Activated T-cell treated with anti-CD3 and anti-CD28 coated beads, Interleukin-2, amount 50 U/mL, for 48 hours (primary cell): ENCODE results near the gene METTL17.
"Not testable (repeated sequence)": the region's sequence is repeated elsewhere in the genome, so short reads cannot be mapped to it uniquely, and the experiment has no call there.

Experiments used
- DNase-seq, 2 experiments: peaks; one replicate each; pipeline ENCODE4 v3.0.0-alpha.2; 2020

The METTL17 gene, protein sequence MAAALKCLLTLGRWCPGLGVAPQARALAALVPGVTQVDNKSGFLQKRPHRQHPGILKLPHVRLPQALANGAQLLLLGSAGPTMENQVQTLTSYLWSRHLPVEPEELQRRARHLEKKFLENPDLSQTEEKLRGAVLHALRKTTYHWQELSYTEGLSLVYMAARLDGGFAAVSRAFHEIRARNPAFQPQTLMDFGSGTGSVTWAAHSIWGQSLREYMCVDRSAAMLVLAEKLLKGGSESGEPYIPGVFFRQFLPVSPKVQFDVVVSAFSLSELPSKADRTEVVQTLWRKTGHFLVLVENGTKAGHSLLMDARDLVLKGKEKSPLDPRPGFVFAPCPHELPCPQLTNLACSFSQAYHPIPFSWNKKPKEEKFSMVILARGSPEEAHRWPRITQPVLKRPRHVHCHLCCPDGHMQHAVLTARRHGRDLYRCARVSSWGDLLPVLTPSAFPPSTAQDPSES

DNA sequence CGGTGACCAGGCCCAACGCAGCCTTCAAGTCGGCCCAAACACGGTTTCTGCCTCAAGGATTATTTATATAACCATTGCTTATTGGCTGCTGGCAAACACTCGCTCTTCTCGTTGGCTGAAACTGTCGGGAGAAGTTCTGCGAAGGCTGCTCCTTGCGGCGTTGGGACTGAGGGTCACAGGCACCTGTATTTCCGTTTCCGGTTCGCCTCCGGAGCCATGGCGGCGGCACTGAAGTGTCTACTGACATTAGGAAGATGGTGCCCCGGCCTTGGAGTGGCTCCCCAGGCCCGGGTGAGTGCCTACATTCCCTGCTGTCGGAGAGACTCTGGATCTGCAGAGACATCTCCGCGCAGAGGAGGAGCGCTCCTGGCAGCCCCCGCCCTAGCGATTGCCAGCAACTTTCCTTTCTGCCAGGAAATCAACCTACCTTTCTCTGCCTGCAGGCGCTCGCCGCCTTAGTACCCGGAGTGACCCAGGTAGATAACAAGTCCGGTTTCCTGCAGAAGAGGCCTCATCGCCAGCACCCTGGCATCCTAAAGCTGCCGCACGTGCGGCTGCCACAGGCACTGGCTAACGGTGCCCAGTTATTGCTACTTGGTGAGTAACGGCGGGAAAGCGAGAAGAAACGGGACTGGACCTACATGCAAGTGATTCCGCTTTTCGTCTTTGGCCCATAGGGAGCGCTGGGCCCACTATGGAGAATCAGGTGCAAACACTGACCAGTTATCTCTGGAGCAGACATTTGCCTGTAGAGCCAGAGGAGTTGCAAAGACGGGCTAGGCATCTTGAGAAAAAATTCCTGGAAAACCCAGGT, at the start of gene METTL17:
METTL17 (plus strand) TSS at position 194 of the 814 bp plus-strand sequence; CDS start at position 217, 23 bp downstream.
- DNase-seq, result peak; percentile 89 to 91

GRCh38 chr14:20945146-20945545, 44.6 kb upstream of the METTL17 start:
- not testable (repeated sequence) for DNase-seq

DNA sequence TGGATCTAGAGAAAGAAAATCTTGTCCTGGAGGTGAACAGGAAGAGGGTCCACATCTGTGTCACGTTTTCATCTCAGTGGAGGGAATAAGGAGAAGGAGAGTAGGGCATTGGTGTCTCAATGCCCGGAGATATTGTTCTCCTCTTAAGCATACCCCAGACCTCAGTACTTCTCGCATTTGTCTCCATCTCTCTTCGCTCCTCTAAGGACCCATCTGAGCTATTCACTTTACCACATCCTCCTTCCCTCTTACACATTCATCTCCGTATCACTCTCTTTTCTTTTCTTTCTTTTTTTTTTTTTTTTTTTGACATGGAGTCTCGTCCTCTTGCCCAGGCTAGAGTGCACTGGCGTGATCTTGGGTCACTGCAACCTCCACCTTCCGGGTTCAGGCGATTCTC, 43.1 kb upstream of the METTL17 start:
- DNase-seq, result not testable (repeated sequence)

DNA sequence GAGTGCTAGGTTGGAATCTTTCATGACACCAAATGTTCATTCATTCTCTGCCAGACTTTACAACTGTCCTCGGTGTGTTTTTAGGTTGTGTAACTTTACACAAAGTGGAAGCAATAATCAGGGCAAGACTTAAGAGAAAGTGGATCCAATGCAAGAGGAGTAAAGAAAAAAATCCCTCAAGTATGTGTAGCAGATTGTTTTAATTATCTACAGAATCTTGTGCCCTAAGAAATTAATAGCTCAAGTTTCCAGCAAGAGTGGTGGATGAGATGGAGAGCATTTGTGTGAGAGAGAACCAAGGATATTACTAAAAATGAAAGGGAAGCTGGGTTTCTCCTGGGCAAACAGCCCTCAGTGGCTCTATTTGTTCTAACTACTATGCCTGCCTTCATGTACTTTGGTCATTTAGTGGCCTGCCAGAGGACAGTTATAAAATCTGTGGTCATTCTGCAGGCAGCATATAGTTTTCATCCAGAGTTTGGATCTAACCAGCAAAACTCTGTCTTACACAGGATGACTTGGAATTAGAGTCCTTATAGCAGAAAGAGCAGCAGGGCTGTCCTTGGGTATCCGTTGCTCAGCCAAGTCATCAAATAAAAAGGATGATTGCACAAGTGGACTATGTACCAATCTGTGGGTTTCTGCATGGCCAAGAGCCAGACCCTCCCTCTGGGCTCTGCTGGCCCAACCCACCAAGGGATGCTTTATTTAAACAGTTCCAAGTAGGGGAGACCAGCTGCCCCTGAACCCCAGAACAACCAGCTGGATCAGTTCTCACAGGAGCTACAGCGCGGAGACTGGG, 34.8 kb upstream of the METTL17 start, which contains the start of gene RNASE2:
RNASE2 (plus strand) TSS at position 752 of the 802 bp plus-strand sequence. CDS start 285 bp downstream, outside the sequence.
- not testable (repeated sequence) for DNase-seq

DNA sequence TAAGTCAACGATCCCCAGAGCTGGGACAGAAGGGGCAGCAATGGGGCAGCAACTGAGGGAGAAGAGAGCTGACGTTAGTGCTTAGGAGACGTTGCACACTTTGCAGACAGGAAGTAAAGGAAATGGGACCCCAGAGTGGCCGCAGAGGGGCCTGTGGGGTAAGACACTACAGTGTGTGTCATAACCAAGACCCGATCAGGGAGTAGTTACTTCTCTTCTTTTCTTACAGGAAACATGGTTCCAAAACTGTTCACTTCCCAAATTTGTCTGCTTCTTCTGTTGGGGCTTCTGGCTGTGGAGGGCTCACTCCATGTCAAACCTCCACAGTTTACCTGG, 34.3 kb upstream of the METTL17 start:
- not testable (repeated sequence) for DNase-seq

DNA sequence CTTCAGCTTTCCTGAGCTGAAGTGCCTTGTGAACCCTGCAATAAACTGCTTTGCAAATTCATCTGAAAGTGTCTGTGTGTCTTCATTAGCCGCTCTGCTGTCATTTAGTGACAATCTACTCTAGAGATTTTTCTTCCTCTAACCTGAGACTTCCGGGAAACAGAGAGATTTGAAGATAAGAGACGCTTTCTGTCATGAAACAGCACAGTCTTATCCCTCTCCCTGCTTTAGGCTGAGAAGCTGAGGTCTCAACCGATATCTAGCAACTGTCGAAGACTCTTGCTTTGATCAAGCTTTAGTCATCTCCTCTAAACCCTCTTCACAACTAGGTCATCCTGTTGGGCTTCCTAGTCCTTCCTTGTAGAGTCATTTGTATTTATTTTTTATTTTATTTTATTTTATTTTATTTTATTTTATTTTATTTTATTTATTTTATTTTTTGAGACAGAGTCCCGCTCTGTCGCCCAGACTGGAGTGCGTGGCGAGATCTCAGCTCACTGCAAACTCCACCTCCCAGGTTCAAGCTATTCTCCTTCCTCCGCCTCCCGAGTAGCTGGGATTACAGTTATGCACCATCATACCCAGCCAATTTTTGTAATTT, 33.3 kb upstream of the METTL17 start:
- no peak for DNase-seq

- DNase-seq, result not testable (repeated sequence)
Measured at GRCh38 chr14:20958946-20959345, 30.8 kb upstream of the METTL17 start.

GRCh38 chr14:20969336-20969735, 20.4 kb upstream of the METTL17 start:
- DNase-seq, result no peak

DNA sequence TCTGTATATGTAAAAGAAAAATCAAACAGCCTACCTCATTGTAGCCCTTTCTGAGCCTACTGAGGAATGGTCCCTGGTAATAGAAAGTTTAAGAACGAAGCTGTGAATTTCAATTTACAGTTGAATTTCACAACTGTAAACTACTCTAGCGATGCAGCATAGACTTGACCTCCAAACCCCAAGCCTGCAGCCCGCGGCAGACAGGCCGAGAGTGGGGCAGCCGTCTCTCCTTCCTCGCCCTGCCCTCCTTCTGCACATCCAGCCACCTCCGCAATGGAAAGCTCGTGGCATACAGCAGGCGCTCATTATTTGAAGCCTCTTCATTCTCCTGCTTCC, 19.2 kb upstream of the METTL17 start:
- DNase-seq, result no peak

GRCh38 chr14:20970983-20971704, 18.6 kb upstream of the METTL17 start:
- DNase-seq, result peak; percentile 89 to 91

DNA sequence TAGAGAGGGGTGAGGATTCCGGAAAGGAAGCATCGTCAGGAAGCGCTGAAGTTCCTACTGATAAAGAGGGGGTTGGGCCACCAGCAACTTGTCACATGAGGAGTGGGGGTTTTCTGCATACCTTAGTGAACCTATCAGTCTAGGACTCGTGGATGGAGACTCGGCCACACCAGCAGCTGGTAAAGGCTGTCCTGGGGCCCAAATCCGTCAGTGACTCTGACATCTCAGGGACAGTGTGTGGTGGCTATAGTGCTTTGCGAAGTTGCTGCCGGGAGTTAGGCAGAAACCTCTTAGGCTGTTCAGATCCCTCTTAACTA, 18.1 kb upstream of the METTL17 start:
- DNase-seq, result no peak

DNA sequence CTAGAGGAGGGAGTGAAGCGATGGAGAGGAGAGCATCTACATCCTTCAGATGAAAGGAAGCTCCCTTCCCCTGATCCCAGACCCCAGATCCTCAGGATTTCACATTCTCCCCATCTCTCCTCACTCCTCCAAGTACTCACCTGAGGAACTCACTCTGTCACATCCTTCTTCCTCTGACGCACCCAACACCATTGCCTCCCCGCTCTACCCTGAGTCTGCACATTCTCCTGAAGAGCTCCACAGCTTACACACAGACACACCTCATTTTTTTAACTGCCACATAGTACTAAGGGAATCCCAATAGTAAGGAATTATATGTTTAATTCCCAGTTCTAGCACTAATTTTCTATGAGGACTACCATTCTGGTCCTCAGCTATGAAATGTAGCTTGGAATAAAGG, 16.3 kb upstream of the METTL17 start:
- DNase-seq, result no peak

DNA sequence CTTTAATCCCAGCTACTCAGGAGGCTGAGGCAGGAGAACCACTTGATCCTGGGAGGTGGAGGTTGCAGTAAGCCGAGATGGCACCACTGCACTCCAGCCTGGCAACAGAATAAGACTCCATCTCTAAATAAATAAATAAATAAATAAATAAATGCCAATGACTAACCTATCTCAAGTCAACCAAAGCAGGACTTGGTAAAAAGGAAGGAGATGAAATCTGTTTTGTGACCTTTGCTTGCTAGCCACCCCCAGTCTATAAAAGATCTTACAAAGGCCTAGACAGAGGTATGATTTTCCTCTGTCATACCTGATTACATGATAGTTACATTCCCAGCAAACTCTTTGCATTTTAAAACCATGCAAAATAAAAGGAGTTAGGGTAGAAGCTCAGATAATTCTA, 13.5 kb upstream of the METTL17 start:
- no peak for DNase-seq

- DNase-seq, result no peak
Measured at GRCh38 chr14:20978687-20979086, 11.1 kb upstream of the METTL17 start.

DNA sequence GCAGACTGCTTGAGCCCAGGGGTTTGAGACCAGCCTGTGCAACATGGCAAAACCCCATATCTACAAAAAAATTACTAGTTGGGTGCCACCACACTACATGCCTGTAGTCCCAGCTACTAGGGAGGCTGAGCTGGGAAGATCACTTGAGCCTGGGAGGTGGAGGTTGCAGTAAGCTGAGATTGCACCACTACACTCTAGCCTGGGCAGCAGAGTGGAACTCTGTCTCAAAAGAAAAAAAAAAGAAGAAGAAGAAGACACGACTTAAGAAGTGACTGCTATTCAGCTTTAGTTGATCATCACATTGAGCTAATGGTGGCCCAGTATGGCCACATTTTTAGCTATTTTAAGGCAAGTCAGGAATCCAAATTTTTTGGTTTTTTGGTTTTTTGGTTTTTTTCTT, 8.9 kb upstream of the METTL17 start:
- no peak for DNase-seq

DNA sequence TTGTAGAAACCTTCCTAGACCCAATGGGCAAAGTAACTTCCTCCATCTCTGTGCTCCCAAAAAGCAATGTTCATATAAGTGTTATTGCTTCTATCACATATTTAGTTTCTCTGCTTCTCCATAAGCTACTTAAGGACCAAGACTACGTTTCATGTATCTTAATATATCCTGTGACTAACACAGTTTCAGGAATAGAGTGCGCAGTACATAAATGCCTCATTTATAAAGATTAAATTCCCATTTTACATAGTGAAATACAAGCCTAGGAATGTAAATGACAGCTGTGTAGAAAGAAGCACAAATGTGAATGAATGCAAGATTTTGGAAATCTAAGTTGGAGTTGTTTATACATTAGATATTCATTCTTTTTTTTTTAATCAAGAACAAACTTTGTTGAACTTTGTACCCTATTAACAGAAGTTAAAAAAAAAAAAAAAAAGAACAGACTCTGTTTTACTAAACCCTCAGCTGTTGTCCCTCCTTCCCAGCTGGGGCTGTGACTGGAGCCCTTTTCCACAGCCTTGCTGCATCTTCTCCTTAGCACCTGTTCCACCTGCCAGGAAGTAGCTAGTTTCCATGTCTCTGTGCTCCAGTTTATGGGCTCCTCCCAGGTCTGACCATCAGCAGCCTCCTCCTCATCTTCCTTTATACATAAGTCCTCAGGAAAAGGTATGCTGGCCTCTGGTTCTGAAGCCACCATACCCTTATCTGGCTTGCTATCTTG, 7.0 kb upstream of the METTL17 start:
- DNase-seq, result no peak

DNA sequence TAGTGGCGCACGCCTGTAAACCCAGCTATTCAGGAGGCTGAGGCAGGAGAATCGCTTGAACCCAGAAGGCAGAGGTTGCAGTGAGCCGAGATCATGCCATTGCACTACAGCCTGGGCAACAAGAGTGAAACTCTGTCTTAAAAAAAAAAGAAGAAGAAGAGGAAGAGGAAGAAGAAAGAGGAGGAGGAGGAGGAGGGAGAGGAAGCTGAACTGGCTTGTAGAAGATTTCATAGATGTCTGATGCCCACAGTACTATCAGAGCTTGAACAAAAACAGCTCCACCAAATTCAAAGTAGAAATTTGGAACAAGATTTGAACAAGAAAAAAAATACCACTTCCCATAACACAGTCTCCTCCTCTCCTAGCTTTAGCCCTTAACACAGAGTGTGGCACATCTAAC, 4.1 kb upstream of the METTL17 start:
- DNase-seq, result not testable (repeated sequence)

- DNase-seq, result no peak
Measured at GRCh38 chr14:20986811-20987210, 3.0 kb upstream of the METTL17 start.

- DNase-seq, result no peak
Measured at GRCh38 chr14:20988717-20989470, 886 bp upstream of the METTL17 start.

- no peak for DNase-seq
Measured at GRCh38 chr14:20989471-20989786, 351 bp upstream of the METTL17 start.

GRCh38 chr14:20996521-20996920, 6.7 kb downstream of the METTL17 start:
- no peak for DNase-seq
